Activated CD4-positive, alpha-beta T cell treated with anti-CD3 and anti-CD28 coated beads for 36 hours (primary cell): ENCODE data around the gene TSPAN5. TPM values are rescaled to one million over a fixed set of nuclear protein-coding genes. Genes with fewer than 3 reads are reported as not detected.
"Not testable (repeated sequence)": the region's sequence is repeated elsewhere in the genome, so short reads cannot be mapped to it uniquely, and the experiment has no call there.

Experiments
- ATAC-seq: fragments of 200-7000 bp; cut with Tn5 transposase; one replicate; pipeline ENCODE4 v1.10.0; 2021; ENCODE audit warnings: mild to moderate bottlenecking, moderate library complexity
- CTCF ChIA-PET: fragments of 350-600 bp; sonication (Branson Sonifier 250); formaldehyde crosslinking; loops from one replicate; lab custom pipeline; 2021; ENCODE audit warnings: antibody characterized with exemption; lab: Charles Lee
- POLR2A ChIA-PET: fragments of 350-600 bp; sonication (Branson Sonifier 250); formaldehyde crosslinking; loops from one replicate; lab custom pipeline; 2021; ENCODE audit warnings: antibody characterized with exemption, inconsistent platforms; lab: Charles Lee
- DNase-seq: peaks from one replicate; pipeline ENCODE4 v3.0.0-alpha.2; 2020
- H3K27ac Mint-ChIP-seq: one replicate; pipeline ENCODE4 v1.8.0; 2021; ENCODE audit warnings: mixed read lengths
- H3K27me3 Mint-ChIP-seq: one replicate; pipeline ENCODE4 v1.8.0; 2021; ENCODE audit warnings: mixed read lengths
- H3K36me3 Mint-ChIP-seq: one replicate; pipeline ENCODE4 v1.8.0; 2021; ENCODE audit warnings: low read depth, mixed read lengths
- H3K4me1 Mint-ChIP-seq: one replicate; pipeline ENCODE4 v1.8.0; 2021; ENCODE audit warnings: mixed read lengths
- H3K4me3 Mint-ChIP-seq: one replicate; pipeline ENCODE4 v1.8.0; 2021; ENCODE audit warnings: mild to moderate bottlenecking, moderate library complexity, mixed read lengths
- H3K9me3 Mint-ChIP-seq: one replicate; pipeline ENCODE4 v1.8.0; 2021; ENCODE audit warnings: low read depth, mixed read lengths
- intact Hi-C, 2 experiments: fragments of 100-400 bp; cut with DNase I in 1 of 2; cut with micrococcal nuclease in 1 of 2; formaldehyde crosslinking; loops; one replicate each; pipeline versions ENCODE4 v1.14.2 to v1.15.1; 2022 to 2024; cut with DNase I, micrococcal nuclease
- total RNA-seq, 2 experiments: library from RNA; stranded (reverse); gene quantifications; one replicate each; pipeline ENCODE4 v1.2.3, GENCODE V29; 2021

TSPAN5 gene
- total RNA-seq, 2 experiments from 2014 or later, result 18.4 to 23.6 TPM

DNA sequence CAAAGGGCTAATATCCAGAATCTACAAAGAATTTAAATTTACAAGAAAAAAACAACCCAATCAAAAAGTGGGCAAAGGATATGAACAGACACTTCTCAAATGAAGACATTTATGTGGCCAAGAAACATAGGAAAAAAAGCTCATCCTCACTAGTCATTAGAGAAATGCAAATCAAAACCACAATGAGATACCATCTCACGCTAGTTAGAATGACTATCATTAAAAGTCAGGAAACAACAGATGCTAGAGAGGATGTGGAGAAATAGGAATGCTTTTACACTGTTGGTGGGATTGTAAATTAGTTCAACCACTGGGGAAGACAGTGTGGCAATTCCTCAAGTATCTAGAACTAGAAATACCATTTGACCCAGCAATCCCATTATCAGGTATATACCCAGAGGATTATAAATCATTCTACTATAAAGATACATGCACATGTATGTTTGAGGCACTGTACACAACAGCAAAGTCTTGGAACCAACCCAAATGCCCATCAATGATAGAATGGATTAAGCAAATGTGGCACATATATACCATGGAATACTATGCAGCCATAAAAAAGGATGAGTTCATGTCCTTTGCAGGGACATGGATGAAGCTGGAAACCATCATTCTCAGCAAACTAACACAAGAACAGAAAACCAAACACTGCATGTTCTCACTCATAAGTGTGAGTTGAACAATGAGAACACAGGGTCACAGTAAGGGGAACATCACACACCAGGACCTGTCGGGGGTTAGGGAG, 197.1 kb downstream of the TSPAN5 start:
- H3K36me3 Mint-ChIP-seq, H3K27ac Mint-ChIP-seq, H3K4me3 Mint-ChIP-seq, H3K4me1 Mint-ChIP-seq, ATAC-seq, DNase-seq, H3K9me3 Mint-ChIP-seq, POLR2A ChIA-PET, H3K27me3 Mint-ChIP-seq, CTCF ChIA-PET: not testable (repeated sequence)
- intact Hi-C loops, result loop anchor here in 1 of 2 experiments (10.0 kb wide), 3 partner anchors 404 to 944 kb away; partner anchors contain the start of gene METAP1

GRCh38 chr4:98457422-98457821, 201.0 kb downstream of the TSPAN5 start:
- H3K36me3 Mint-ChIP-seq, H3K4me1 Mint-ChIP-seq, H3K4me3 Mint-ChIP-seq, intact Hi-C loops, H3K9me3 Mint-ChIP-seq, H3K27ac Mint-ChIP-seq, POLR2A ChIA-PET, CTCF ChIA-PET, H3K27me3 Mint-ChIP-seq, ATAC-seq, DNase-seq: not testable (repeated sequence)

GRCh38 chr4:98452091-98452490, 206.3 kb downstream of the TSPAN5 start:
- intact Hi-C loops, result no loop called here
- ATAC-seq, result no peak
- Mint-ChIP-seq H3K4me3 (no peak overlapping the region), H3K27me3 (no peaks in the 10 kb centered on the region), H3K4me1 (peaks cover 21% of the 10 kb centered on the region), H3K9me3 (peaks cover 2% of the 10 kb centered on the region), H3K36me3 (peaks cover 3% of the 10 kb centered on the region), H3K27ac (no peak overlapping the region)
- ChIA-PET CTCF (interaction anchor here (0.6 to 1.2 kb wide), 3 partner anchors 10 to 658 kb away, joined by 3 read pairs; no protein-coding TSS in a partner anchor), POLR2A (no interaction called here)
- no peak for DNase-seq

DNA sequence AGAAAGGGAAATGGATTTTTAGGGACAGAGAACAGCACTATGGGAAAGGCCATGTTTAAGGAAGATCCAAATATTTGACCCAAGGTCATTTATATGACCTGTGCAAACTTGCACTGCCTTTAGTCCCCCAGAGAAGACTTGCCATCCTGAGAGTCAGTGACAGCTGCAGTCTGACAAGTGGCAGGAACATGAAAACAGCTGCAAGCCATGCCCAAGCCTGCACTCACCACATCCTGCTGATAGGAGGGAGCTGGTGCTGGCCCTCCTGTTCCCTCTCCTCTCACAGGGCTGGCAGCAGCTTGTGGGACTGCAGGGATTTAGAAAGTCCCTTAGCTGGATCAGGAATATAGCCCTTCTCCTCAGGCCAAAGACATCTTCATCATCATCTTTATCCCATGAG, 209.5 kb downstream of the TSPAN5 start:
- intact Hi-C loops, result loop anchor here (5.0 to 10.0 kb wide), 2 partner anchors 304 to 307 kb away; partner anchors contain the start of gene STPG2 (in 2 of the 2)
- peaks cover 2% of the 10 kb centered on the region for H3K9me3 Mint-ChIP-seq
- H3K4me3 Mint-ChIP-seq, result no peak overlapping the region
- CTCF ChIA-PET, result interaction anchor here (1.4 kb wide), 1 partner anchor 19 kb away, joined by 4 read pairs; no protein-coding TSS in a partner anchor
- DNase-seq, result peak; percentile 44
- peaks cover 3% of the 10 kb centered on the region for H3K36me3 Mint-ChIP-seq
- peaks cover 36% of the 10 kb centered on the region for H3K4me1 Mint-ChIP-seq
- no peak for ATAC-seq
- H3K27ac Mint-ChIP-seq, result no peak overlapping the region
- no peaks in the 10 kb centered on the region for H3K27me3 Mint-ChIP-seq
- POLR2A ChIA-PET, result interaction anchor here (0.6 kb wide), 1 partner anchor 46 kb away, joined by 3 read pairs; no protein-coding TSS in a partner anchor

DNA sequence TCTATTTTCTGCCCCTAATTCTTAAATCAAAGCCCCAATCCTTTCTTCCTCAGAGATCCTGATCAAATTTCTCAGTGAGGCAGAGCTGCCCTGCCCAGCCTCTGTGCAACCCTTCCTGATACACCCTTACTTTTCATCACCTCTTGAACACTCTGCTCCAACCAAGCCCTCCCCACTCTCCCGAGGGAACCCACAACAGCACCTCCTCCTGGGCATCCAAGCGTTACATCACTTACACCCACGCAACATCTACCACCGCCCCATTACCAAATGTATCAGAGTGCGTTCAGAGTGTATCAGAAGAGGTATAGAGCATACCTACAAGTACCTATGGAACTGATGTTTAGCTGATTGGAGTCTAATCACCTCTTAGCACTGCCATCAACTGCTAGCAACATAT, 210.8 kb downstream of the TSPAN5 start:
- ChIA-PET CTCF (interaction anchor here (0.7 to 1.1 kb wide), 3 partner anchors 20 to 229 kb away, joined by 3 read pairs; no protein-coding TSS in a partner anchor), POLR2A (no interaction called here)
- ATAC-seq (no peak), DNase-seq (peak; percentile 32)
- Mint-ChIP-seq H3K4me3 (no peak overlapping the region), H3K36me3 (peaks cover 10% of the 10 kb centered on the region), H3K4me1 (peaks cover 36% of the 10 kb centered on the region), H3K27me3 (no peaks in the 10 kb centered on the region), H3K27ac (peak overlapping the region; percentile 60), H3K9me3 (peaks cover 2% of the 10 kb centered on the region)
- intact Hi-C loops, result loop anchor here (1.0 to 10.0 kb wide), 5 partner anchors 35 to 305 kb away; partner anchors contain the start of genes RAP1GDS1 (in 2 of the 2) and STPG2 (in 2 of the 2)

DNA sequence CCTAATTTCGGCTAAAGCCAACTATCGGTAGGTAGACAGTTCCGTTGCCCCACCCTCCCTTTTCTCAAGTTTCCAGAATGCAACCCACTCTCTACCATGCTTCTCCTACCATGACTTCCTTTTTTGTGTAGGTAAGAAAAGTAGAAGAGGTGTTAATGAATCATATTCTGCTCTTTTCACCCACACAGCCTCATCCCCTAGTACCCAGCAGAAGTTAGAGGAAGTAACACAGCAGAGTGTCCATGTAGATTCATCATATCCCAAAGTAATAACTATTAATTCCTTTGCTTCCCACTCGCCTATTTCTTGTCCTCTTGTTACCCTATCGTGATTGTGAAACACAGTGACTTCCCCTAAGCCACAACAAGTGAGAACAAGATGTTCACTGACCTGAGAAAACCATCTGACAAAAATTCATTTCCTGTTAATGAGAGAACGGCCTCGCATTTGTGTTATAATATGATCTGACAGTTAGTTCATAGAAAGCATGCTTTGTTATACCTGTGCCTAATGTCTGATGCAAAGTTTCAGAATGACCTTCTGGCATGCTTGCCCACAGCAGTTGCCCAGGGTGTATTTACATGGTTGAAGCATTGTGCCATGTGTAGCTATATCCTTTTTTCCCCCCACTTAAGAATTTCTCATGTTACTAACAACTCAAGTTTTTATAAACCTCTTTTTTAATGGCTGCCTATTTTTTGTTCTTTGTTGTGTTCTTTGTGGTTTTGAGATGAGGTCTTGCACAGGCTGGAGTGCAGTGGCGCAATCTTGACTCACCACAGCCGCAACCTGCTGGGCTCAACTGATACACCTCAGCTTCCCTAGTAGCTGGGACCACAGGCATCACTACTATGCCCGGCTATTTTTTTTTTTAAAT, 211.7 kb downstream of the TSPAN5 start:
- intact Hi-C loops, result loop anchor here (1.0 to 10.0 kb wide), 5 partner anchors 36 to 304 kb away; partner anchors contain the start of genes RAP1GDS1 (in 2 of the 2) and STPG2 (in 2 of the 2)
- DNase-seq (peak; percentile 78), ATAC-seq (peak; percentile 91)
- peaks cover 36% of the 10 kb centered on the region for H3K4me1 Mint-ChIP-seq
- H3K9me3 Mint-ChIP-seq, result peaks cover 2% of the 10 kb centered on the region
- peak overlapping the region; percentile 93 for H3K27ac Mint-ChIP-seq
- H3K36me3 Mint-ChIP-seq, result peaks cover 18% of the 10 kb centered on the region
- peak overlapping the region; percentile 43 for H3K4me3 Mint-ChIP-seq
- H3K27me3 Mint-ChIP-seq, result no peaks in the 10 kb centered on the region
- ChIA-PET POLR2A (interaction anchor here (0.6 to 0.7 kb wide), 3 partner anchors 186 to 1061 kb away, joined by 3 to 6 read pairs (median 5); partner anchors contain the start of gene RAP1GDS1), CTCF (interaction anchor here (0.6 to 2.0 kb wide), 6 partner anchors 13 to 1498 kb away, joined by 3 to 6 read pairs (median 3); no protein-coding TSS in a partner anchor)

DNA sequence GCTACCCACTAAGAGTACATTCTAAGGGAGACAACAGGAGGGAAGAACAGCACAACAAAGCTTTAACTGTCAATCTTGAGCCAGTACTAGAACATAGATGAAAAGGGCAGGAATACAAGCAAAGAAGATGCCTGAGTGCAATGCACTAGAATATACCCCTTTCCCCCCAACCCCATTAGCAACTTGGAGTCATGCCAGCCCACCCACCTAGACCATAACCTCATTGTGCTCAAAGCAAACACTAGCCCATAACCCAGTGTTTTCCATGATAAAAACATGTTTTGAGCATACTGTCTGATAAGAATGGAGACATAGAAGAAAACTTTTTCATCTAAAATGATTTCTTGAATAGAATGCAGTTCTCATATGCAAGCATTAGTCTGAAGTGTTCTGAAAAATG, 214.0 kb downstream of the TSPAN5 start:
- no peak overlapping the region for H3K4me3 Mint-ChIP-seq
- intact Hi-C loops, result loop anchor here in 1 of 2 experiments (10.0 kb wide), 1 partner anchor 300 kb away; the partner anchor contains the start of gene STPG2
- DNase-seq (no peak), ATAC-seq (no peak)
- peaks cover 2% of the 10 kb centered on the region for H3K9me3 Mint-ChIP-seq
- ChIA-PET POLR2A (no interaction called here), CTCF (interaction anchor here (2.0 kb wide), 1 partner anchor 23 kb away, joined by 6 read pairs; no protein-coding TSS in a partner anchor)
- no peaks in the 10 kb centered on the region for H3K27me3 Mint-ChIP-seq
- peaks cover 31% of the 10 kb centered on the region for H3K36me3 Mint-ChIP-seq
- H3K4me1 Mint-ChIP-seq, result peaks cover 35% of the 10 kb centered on the region
- H3K27ac Mint-ChIP-seq, result no peak overlapping the region

GRCh38 chr4:98434816-98435215, 223.6 kb downstream of the TSPAN5 start:
- CTCF ChIA-PET, result interaction anchor here (0.7 kb wide), 1 partner anchor 309 kb away, joined by 4 read pairs; no protein-coding TSS in a partner anchor
- no peak for DNase-seq
- H3K9me3 Mint-ChIP-seq, result no peaks in the 10 kb centered on the region
- H3K27me3 Mint-ChIP-seq, result no peaks in the 10 kb centered on the region
- H3K4me1 Mint-ChIP-seq, result peaks cover 7% of the 10 kb centered on the region
- POLR2A ChIA-PET, result no interaction called here
- no peak overlapping the region for H3K27ac Mint-ChIP-seq
- H3K4me3 Mint-ChIP-seq, result no peak overlapping the region
- no peak for ATAC-seq
- peaks cover 30% of the 10 kb centered on the region for H3K36me3 Mint-ChIP-seq
- intact Hi-C loops, result no loop called here

DNA sequence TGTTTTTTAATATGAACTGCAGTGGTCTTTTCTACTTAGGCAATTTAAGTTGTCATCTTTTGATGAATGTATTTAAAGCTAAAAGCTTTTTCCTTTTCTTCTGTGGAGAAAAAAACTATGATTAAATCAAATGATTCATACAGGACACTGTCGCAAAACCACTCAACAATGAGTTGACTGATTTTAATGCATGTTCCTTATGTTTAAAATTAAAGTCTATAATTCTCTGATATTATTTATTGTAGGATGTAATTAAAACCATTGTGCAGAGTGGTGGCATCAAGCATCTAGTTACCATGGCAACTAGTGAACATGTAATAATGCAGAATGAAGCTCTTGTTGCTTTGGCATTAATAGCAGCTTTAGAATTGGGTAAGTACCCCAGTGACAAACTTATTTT, 224.7 kb downstream of the TSPAN5 start:
- Mint-ChIP-seq H3K9me3 (no peaks in the 10 kb centered on the region), H3K4me1 (peaks cover 4% of the 10 kb centered on the region), H3K27ac (no peak overlapping the region), H3K27me3 (no peaks in the 10 kb centered on the region), H3K4me3 (no peak overlapping the region), H3K36me3 (peaks cover 24% of the 10 kb centered on the region)
- no peak for DNase-seq
- intact Hi-C loops, result no loop called here
- ChIA-PET CTCF (interaction anchor here (0.9 to 1.6 kb wide), 3 partner anchors 7 to 13 kb away, joined by 3 to 4 read pairs (median 3); no protein-coding TSS in a partner anchor), POLR2A (no interaction called here)
- ATAC-seq, result no peak

- Mint-ChIP-seq H3K4me1 (peaks cover 9% of the 10 kb centered on the region), H3K36me3 (peaks cover 11% of the 10 kb centered on the region), H3K4me3 (no peak overlapping the region), H3K27me3 (no peaks in the 10 kb centered on the region), H3K9me3 (no peaks in the 10 kb centered on the region), H3K27ac (no peak overlapping the region)
- DNase-seq (no peak), ATAC-seq (peak; percentile 72)
- ChIA-PET CTCF (interaction anchor here (0.6 kb wide), 1 partner anchor 1248 kb away, joined by 4 read pairs; no protein-coding TSS in a partner anchor), POLR2A (no interaction called here)
- intact Hi-C loops, result no loop called here
Measured at GRCh38 chr4:98430708-98431403, 227.6 kb downstream of the TSPAN5 start.
